ENCODE measurements around the gene CAPS.
A peak's percentile ranks its signal among the peaks of the same experiment; 100 is the strongest.

- TF ChIP-seq POLR2AphosphoS5 (IDR thresholded peaks at IDR 0.05) (peak in 1 of 3 donors; percentile 9), CTCF (IDR thresholded peaks at IDR 0.05) (peak; percentile 65 to 91 (median 78)), EP300 (IDR thresholded peaks at IDR 0.05; ENCODE audit: low read depth) (no peak), POLR2A (IDR thresholded peaks at IDR 0.05) (no peak)
Observed at GRCh38 chr19:5891938-5892771, 21.9 kb upstream of the CAPS start.
